Glomerular endothelial cell (primary cell): ENCODE data around the gene THADA. TPM values are rescaled to one million over a fixed set of nuclear protein-coding genes. Genes with fewer than 3 reads are reported as not detected.

Experiments
- DNase-seq: peaks from one replicate; pipeline ENCODE4 v3.0.0-alpha.2; 2011; ENCODE audit warnings: low read depth, low spot score; ENCODE audit errors: extremely low read depth
- total RNA-seq: library from RNA; depleted of rRNA; stranded (reverse); fragments of >200 nt; gene quantifications from 2 replicates; pipeline ENCODE4 v1.2.3, GENCODE V29; 2015

The THADA gene
- total RNA-seq, 1 donor from 2014 or later, result 16.9 TPM

DNA sequence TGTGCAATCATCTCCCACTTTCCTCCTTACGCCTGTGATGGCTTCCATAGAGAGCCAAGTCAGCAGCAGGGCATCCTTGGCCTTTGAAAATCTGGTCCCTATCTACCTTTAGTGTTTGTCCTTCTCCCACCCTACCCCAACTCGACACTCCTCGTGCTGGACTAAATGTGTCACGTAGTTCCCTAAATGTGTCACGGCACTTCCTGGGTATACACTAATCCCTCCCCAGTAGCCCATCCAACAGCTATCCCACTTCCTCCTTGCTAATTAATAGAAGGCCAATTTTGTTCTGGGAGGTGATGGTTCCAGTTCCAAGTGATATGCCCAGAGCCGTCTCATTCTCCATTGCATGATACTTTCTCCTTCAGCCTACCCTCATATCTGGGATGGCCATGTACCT, 332.9 kb downstream of the THADA start:
- no peak for DNase-seq

GRCh38 chr2:43262239-43262638, 333.6 kb downstream of the THADA start:
- no peak for DNase-seq

- no peak for DNase-seq
These were observed 336.3 kb downstream of the THADA start for GRCh38 chr2:43259512-43259911.

DNA sequence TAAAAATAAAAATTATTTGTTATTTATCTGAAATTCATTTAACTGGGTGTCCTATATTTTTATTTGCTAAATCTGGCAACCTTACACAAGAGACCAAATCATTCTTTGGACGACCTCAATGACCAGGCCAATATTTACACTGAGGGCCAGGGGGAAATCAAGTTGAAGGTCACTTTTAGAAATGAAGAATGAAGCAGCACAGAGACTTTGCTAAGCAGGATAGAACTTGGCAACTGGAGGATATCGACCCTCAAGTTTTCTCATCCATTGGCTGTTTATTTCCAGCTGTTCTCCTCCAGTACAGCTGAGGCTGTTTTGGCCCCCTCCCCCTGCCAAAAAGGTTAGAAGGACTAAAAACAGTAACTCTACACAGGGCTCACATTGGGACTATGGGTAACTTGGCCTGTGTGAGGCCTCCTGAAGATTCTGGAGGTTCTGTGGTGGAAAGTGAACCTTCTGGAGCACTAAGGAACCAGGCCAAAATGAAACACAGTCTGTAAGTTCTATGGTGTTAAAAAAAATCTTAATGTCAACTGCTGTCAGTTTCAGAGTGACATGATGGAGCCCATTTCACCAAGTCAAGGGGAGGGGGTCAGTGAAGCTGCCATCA, 337.2 kb downstream of the THADA start:
- DNase-seq, result no peak

- DNase-seq, result no peak
These were observed 340.4 kb downstream of the THADA start for GRCh38 chr2:43255296-43255910.

GRCh38 chr2:43254331-43254730, 341.5 kb downstream of the THADA start:
- DNase-seq, result no peak

GRCh38 chr2:43251171-43251731, 344.6 kb downstream of the THADA start:
- no peak for DNase-seq

DNA sequence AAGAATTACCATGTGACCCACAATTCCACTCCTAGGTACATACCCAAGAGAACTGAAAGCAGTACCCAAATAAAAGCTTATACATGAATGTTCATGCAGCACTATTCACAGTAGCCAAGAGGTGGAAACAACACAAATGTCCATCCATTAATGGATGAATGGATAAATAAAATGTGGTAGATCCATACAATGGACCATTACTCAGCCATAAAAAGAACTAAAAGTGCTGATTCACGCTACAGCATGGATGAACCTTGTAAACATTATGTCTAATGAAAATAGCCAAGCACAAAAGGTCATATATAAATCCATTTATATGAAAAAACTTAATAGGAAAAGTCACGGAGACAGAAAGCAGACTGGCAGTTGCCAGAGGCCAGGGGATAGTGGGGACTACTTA, 345.8 kb downstream of the THADA start:
- no peak for DNase-seq

GRCh38 chr2:43248621-43249020, 347.2 kb downstream of the THADA start:
- no peak for DNase-seq

DNA sequence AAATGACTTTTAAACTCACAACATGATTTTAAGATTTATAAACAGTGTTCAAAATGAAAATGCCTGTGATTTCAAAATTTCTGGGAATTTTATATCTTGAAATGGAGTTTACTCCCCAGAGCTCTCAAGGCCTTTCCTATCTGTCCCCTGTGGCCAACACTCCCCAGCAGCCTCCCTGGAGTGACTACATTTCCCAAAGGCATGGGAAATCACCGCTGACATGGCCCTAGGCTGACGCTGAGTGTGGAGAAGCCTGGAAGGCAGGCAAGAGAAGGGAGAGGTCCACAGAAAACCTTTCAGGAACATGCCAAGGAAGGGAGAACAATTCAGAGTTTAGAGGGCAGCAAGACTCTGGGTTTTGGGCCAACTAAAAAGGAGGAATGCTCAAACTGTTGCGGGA, 349.2 kb downstream of the THADA start:
- no peak for DNase-seq

DNA sequence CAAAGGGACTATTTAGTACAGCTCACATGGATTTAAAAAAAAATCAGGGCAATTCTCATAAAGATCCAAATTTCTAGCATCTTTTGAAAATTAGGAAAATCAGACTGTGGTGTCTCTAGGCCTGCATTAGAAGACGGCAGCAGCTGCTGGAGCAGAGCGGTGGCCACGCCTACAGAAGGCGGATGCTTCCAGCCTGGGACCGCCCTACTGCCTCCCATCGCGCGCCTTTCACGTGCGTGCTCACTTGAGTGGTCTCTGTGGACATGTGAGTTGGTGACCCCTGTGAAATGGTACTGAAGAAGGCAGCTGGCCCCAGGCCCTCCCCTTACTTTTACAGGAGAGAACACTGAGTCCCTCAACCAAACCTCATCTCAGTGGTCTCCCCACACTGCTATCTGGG, 354.3 kb downstream of the THADA start:
- DNase-seq, result no peak

GRCh38 chr2:43240766-43241150, 355.1 kb downstream of the THADA start:
- DNase-seq, result no peak

- no peak for DNase-seq
These were observed 355.7 kb downstream of the THADA start for GRCh38 chr2:43239981-43240765.

DNA sequence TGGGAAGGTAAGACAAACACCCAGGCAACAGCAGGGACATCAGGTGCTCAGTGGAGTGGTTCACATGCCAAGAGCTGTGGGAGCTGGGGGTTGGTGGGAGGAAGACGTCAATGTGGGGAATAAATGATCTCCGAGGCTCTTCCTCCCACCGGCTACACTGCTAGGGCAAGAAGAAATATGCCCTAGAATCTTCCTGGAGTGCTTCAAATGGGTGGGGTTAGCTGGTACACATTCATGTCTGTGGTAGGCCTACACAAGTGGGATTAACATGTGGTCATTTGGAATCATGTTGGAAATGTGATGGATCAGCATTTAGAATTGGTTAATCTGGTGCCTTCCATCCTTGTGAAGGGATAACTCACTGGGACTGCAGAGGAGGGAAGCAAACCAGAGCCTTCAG, 357.0 kb downstream of the THADA start:
- no peak for DNase-seq

GRCh38 chr2:43238176-43238575, 357.7 kb downstream of the THADA start:
- DNase-seq, result no peak

DNA sequence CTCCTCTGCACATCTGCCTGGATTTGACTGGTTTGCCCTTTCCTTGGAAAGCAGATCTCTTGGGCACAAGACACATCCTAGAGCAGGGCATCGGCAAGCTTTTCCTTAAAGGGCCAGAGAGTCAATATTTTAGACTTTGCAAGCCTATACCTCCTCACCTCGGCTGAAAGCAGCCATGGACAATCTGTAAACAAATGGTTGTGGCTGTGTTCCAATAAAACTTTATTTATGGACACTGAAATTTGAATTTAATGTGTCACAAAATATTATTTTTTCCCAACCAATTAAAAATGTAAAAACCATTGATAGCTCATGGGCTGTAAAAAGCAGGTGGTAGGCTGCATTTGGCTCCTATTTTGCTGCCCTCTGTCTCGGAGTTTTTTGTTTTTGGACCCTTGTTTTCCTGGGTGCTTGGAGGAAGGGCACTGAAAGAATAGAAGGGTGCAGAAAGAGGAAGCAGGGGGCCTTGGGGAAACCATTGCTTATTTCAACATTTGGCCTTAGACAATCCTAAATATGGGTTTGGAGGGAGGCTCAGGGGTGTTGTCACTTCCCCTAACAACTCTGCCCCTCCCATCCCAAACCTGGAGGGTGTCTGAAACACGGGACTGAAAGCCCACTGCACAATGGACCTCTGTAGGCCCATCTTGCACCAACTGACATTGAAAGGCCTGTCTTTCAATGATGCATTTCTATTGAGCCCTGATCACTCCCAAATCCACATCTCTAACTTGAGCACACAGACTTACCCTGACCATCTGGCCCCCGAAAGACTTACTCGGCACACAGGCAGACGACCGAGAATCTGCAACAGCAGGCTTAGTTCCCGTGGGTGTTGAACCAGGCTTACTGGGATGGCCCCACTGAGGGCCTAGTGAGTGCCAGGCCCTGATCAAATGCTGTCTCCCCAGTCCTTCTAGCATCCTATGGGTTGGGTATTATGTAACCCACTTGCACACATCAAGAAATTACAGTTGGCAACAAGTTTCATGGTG, 362.3 kb downstream of the THADA start:
- DNase-seq, result no peak

DNA sequence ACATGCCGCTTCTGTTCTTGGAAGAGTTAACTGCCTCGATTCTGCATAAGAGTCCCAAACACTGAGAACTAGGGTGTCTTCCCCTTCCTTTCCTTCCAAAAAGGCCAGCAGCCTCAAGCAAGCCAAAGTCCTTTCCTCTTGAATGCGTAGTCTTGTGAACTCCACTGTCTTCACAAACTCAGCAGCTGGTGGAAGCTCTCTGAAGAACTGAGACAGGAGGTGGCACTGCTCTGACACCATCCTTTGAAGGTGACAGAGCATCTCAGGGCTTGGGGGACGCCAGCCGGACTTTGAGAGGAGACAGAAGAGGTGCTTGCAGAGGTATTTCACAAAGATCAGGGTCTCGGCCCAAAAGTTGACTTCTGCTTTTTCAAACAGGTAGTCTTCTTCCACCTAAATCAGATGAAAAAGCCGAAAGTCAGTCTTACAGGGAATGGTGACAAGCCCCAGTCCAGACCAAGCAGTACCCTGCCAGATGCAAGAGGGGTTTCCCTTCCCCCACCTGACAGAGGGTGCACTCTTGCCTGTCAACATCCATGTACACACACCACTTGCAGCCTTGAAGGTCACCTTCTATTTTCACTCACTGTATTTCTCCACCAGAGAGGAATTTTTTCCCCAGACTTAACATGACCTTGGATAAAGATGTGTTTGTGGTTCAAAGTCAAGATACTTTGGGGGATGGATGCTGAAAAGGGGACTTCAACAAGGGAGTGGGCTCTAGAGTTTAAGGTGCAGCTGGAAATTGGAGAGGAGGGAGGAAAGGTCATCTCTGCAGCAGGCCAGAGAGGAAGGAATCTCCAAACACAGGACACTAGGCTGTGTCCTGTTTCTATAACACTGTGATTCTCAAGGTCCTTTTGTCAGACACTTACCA, 364.6 kb downstream of the THADA start:
- DNase-seq, result no peak

GRCh38 chr2:43230351-43230885, 365.4 kb downstream of the THADA start:
- no peak for DNase-seq
